ENCODE results near the gene GPATCH8.

DNA sequence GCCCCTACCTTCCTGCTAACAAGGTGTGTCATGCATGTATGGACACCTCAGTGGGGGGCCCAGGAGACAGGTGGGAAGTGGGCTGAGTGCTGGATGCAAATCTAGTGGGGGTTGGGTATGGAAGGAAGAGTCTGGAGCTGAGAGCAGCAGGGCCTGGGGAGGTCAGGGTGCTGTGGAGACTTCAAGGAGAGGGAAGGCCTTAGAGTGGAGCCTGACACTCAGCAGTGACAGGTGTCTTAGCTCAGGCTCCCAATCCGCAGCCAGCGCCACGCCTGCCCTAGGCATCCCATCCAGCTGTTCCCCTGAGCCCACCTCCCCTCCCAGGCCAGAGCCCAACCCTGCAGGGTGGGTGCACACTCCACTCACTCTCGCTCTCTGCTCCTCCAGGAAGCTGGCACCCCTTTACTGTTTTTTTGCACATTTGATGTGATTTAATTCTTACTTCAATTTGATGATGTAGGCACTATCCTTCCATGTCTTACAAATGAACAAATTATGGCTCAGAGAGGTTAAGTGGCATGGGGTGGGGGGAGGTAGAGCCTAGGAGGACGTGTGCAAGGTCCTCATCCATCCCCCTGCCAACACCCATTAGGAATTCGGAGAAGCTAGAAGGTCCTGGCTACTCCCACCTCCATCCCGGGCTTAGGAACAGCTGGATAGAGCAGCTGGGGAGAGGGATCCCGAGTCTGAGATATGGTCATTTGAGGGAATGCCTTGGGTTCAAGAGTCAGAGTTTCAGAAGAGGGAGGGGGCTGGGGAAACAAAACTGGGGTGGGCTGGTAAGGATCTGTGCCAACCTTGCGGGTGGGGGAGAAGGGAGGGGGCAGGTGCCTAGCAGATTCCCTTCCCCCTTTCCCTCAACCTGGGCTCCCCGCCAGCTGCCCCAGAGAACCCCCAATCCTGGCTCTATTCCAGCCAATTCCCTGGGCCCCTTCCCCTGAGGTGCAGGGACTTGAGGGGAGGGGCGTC, 141.6 kb downstream of the GPATCH8 start:
- TF ChIP-seq, protein P1, sequence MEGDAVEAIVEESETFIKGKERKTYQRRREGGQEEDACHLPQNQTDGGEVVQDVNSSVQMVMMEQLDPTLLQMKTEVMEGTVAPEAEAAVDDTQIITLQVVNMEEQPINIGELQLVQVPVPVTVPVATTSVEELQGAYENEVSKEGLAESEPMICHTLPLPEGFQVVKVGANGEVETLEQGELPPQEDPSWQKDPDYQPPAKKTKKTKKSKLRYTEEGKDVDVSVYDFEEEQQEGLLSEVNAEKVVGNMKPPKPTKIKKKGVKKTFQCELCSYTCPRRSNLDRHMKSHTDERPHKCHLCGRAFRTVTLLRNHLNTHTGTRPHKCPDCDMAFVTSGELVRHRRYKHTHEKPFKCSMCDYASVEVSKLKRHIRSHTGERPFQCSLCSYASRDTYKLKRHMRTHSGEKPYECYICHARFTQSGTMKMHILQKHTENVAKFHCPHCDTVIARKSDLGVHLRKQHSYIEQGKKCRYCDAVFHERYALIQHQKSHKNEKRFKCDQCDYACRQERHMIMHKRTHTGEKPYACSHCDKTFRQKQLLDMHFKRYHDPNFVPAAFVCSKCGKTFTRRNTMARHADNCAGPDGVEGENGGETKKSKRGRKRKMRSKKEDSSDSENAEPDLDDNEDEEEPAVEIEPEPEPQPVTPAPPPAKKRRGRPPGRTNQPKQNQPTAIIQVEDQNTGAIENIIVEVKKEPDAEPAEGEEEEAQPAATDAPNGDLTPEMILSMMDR (IDR thresholded peaks at IDR 0.05), result no peak
- no peak for TF ChIP-seq POLR2A (IDR thresholded peaks at IDR 0.05)

Data from esophagus squamous epithelium (tissue), 4 donors.